GM23338 (cell line): ENCODE results near the gene SLC13A4.

ENCODE experiments used
- CREB1 ChIP-seq: fragments of 250-450 bp; sonication (Bioruptor Pico); IDR thresholded peaks from 2 replicates; pipeline ENCODE4 v1.5.0; 2020; ENCODE audit warnings: low read depth, mild to moderate bottlenecking, moderate library complexity
- CTCF ChIP-seq, 2 experiments: fragments of 200-600 bp in 1 of 2; sonication (generic) in 1 of 2; conservative IDR thresholded peaks; 2 replicates each; pipeline versions ENCODE4 v1.5.1 to v1.6.1; 2016 to 2017; ENCODE audit warnings: antibody characterized with exemption in 2 of 2, low read depth in 2 of 2, mild to moderate bottlenecking in 2 of 2, moderate library complexity in 1 of 2
- EZH2 ChIP-seq: fragments of 200-600 bp; sonication (generic); IDR thresholded peaks from one replicate; pipeline ENCODE4 v1.8.0; 2017; ENCODE audit warnings: antibody characterized with exemption, mild to moderate bottlenecking, low read depth; ENCODE audit not compliant: unreplicated experiment
- EZH2phosphoT487 ChIP-seq: fragments of 200-600 bp; sonication (generic); IDR thresholded peaks from one replicate; pipeline ENCODE4 v1.8.1; 2018; ENCODE audit warnings: antibody characterized with exemption; ENCODE audit not compliant: unreplicated experiment
- JUNB ChIP-seq: IDR thresholded peaks from one replicate; pipeline ENCODE4 v1.6.1; 2016; ENCODE audit warnings: antibody characterized with exemption; ENCODE audit not compliant: unreplicated experiment
- NANOG ChIP-seq: IDR thresholded peaks from 2 replicates; pipeline ENCODE4 v1.6.1; 2016; ENCODE audit warnings: antibody characterized with exemption, borderline replicate concordance
- POLR2AphosphoS5 ChIP-seq: IDR thresholded peaks from 2 replicates; pipeline ENCODE4 v1.6.1; 2016; ENCODE audit warnings: antibody characterized with exemption, low read depth
- ZNF462 ChIP-seq: fragments of 250-450 bp; sonication (Bioruptor Pico); IDR thresholded peaks from 2 replicates; pipeline ENCODE4 v1.5.0; 2020; ENCODE audit warnings: mild to moderate bottlenecking, moderate library complexity
- TF ChIP-seq, protein P1 (sequence below): IDR thresholded peaks from one replicate; pipeline ENCODE4 v1.6.1; 2018; ENCODE audit warnings: antibody characterized with exemption; ENCODE audit not compliant: unreplicated experiment
- TF ChIP-seq, protein P2 (sequence below): IDR thresholded peaks from 2 replicates; pipeline ENCODE4 v1.6.1; 2016; ENCODE audit warnings: antibody characterized with exemption

DNA sequence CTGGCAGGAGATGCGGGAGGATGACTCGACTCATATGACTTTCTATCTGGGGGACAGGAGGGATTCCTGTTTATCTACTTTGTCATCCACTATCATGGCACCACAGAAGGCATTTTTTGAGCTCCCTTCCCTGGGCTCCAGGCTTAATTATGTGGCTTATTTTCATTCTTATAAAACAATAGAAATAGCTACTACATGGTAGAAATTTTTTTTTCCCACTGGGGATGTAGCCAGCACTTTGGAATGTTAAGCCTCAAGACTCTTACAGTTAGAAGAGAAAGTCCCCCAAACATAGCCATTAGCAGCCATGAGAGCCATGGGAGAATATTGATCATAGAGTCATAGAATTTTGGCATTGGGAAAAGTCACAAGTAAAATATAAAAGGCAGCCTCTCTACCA is 35.3 kb upstream of the SLC13A4 start:
- TF ChIP-seq JUNB: no peak
- no peak for TF ChIP-seq CREB1
- no peak for TF ChIP-seq CTCF (conservative IDR thresholded peaks at IDR 0.05; ENCODE audit: low read depth in 2 of 2)
- TF ChIP-seq, protein P1, sequence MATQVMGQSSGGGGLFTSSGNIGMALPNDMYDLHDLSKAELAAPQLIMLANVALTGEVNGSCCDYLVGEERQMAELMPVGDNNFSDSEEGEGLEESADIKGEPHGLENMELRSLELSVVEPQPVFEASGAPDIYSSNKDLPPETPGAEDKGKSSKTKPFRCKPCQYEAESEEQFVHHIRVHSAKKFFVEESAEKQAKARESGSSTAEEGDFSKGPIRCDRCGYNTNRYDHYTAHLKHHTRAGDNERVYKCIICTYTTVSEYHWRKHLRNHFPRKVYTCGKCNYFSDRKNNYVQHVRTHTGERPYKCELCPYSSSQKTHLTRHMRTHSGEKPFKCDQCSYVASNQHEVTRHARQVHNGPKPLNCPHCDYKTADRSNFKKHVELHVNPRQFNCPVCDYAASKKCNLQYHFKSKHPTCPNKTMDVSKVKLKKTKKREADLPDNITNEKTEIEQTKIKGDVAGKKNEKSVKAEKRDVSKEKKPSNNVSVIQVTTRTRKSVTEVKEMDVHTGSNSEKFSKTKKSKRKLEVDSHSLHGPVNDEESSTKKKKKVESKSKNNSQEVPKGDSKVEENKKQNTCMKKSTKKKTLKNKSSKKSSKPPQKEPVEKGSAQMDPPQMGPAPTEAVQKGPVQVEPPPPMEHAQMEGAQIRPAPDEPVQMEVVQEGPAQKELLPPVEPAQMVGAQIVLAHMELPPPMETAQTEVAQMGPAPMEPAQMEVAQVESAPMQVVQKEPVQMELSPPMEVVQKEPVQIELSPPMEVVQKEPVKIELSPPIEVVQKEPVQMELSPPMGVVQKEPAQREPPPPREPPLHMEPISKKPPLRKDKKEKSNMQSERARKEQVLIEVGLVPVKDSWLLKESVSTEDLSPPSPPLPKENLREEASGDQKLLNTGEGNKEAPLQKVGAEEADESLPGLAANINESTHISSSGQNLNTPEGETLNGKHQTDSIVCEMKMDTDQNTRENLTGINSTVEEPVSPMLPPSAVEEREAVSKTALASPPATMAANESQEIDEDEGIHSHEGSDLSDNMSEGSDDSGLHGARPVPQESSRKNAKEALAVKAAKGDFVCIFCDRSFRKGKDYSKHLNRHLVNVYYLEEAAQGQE: no peak
- TF ChIP-seq, protein P2, sequence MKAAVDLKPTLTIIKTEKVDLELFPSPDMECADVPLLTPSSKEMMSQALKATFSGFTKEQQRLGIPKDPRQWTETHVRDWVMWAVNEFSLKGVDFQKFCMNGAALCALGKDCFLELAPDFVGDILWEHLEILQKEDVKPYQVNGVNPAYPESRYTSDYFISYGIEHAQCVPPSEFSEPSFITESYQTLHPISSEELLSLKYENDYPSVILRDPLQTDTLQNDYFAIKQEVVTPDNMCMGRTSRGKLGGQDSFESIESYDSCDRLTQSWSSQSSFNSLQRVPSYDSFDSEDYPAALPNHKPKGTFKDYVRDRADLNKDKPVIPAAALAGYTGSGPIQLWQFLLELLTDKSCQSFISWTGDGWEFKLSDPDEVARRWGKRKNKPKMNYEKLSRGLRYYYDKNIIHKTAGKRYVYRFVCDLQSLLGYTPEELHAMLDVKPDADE: no peak
- TF ChIP-seq EZH2: no peak
- no peak for TF ChIP-seq EZH2phosphoT487
- TF ChIP-seq POLR2AphosphoS5: no peak
- no peak for TF ChIP-seq NANOG
- no peak for TF ChIP-seq ZNF462
